H9 (cell line): Measurements from ENCODE around the gene CLEC11A. TPM values are rescaled to one million over a fixed set of nuclear protein-coding genes. Genes with fewer than 3 reads are reported as not detected.

ENCODE experiments used
- DNase-seq: peaks from one replicate; pipeline ENCODE4 v3.0.0-alpha.2; 2017
- H2AFZ ChIP-seq: one replicate; pipeline ENCODE4 v1.6.1; 2013; ENCODE audit warnings: mild to moderate bottlenecking, low read length, control low read depth, moderate library complexity
- H2AK5ac ChIP-seq: 2 replicates; pipeline ENCODE4 v1.6.1; 2013; ENCODE audit warnings: low read length, control low read depth, mixed read lengths; ENCODE audit not compliant: insufficient read length
- H2BK120ac ChIP-seq: one replicate; pipeline ENCODE4 v1.6.1; 2013; ENCODE audit warnings: low read depth, mild to moderate bottlenecking, low read length, control low read depth, inconsistent platforms; ENCODE audit not compliant: poor library complexity, severe bottlenecking
- H2BK12ac ChIP-seq: 2 replicates; pipeline ENCODE4 v1.6.1; 2013; ENCODE audit warnings: low read length, control low read depth, mixed read lengths, low read depth; ENCODE audit not compliant: insufficient read length
- H2BK15ac ChIP-seq: 2 replicates; pipeline ENCODE4 v1.6.1; 2013; ENCODE audit warnings: low read depth, low read length, control low read depth
- H2BK20ac ChIP-seq: one replicate; pipeline ENCODE4 v1.6.1; 2013; ENCODE audit warnings: low read depth, mild to moderate bottlenecking, low read length, control low read depth, inconsistent platforms; ENCODE audit not compliant: poor library complexity, severe bottlenecking
- H2BK5ac ChIP-seq: 2 replicates; pipeline ENCODE4 v1.6.1; 2013; ENCODE audit warnings: low read length, control low read depth, mixed read lengths; ENCODE audit not compliant: insufficient read length
- H3K14ac ChIP-seq: 2 replicates; pipeline ENCODE4 v1.6.1; 2013; ENCODE audit warnings: low read length, control low read depth; ENCODE audit not compliant: insufficient read depth
- H3K18ac ChIP-seq: 2 replicates; pipeline ENCODE4 v1.6.1; 2013; ENCODE audit warnings: low read depth, mild to moderate bottlenecking, mixed read lengths, low read length, control low read depth; ENCODE audit not compliant: insufficient read length
- H3K23ac ChIP-seq: 2 replicates; pipeline ENCODE4 v1.6.1; 2013; ENCODE audit warnings: low read length, control low read depth, mixed read lengths, low read depth; ENCODE audit not compliant: insufficient read length
- H3K23me2 ChIP-seq: 2 replicates; pipeline ENCODE4 v1.6.1; 2013; ENCODE audit warnings: low read depth, mild to moderate bottlenecking, mixed read lengths, low read length, control low read depth; ENCODE audit not compliant: insufficient read length, poor library complexity, severe bottlenecking
- H3K27ac ChIP-seq: 2 replicates; pipeline ENCODE4 v1.5.1; 2013; ENCODE audit warnings: low read length, control low read depth, mixed read lengths, low read depth; ENCODE audit not compliant: insufficient read length
- H3K27me3 ChIP-seq: 2 replicates; pipeline ENCODE4 v1.6.1; 2013; ENCODE audit warnings: low read length, control low read depth, inconsistent platforms; ENCODE audit not compliant: insufficient read depth
- H3K4ac ChIP-seq: 2 replicates; pipeline ENCODE4 v1.6.1; 2013; ENCODE audit warnings: low read depth, mild to moderate bottlenecking, control low read depth, inconsistent platforms, low read length, moderate library complexity
- H3K4me1 ChIP-seq: 2 replicates; pipeline ENCODE4 v1.6.1; 2013; ENCODE audit warnings: low read length, control low read depth, inconsistent platforms; ENCODE audit not compliant: insufficient read depth
- H3K4me2 ChIP-seq: 2 replicates; pipeline ENCODE4 v1.6.1; 2013; ENCODE audit warnings: low read length, control low read depth, mixed read lengths; ENCODE audit not compliant: insufficient read length, insufficient read depth
- H3K56ac ChIP-seq: 2 replicates; pipeline ENCODE4 v1.6.1; 2013; ENCODE audit warnings: low read depth, mild to moderate bottlenecking, mixed read lengths, low read length, control low read depth; ENCODE audit not compliant: insufficient read length
- H3K79me1 ChIP-seq: 2 replicates; pipeline ENCODE4 v1.6.1; 2013; ENCODE audit warnings: low read depth, mild to moderate bottlenecking, moderate library complexity, low read length, control low read depth, inconsistent platforms; ENCODE audit not compliant: insufficient read depth, poor library complexity, severe bottlenecking
- H3K79me2 ChIP-seq: 2 replicates; pipeline ENCODE4 v1.6.1; 2013; ENCODE audit warnings: low read length, control low read depth, inconsistent platforms; ENCODE audit not compliant: insufficient read depth
- H3K9ac ChIP-seq: 2 replicates; pipeline ENCODE4 v1.6.1; 2013; ENCODE audit warnings: low read length, control low read depth, mixed read lengths; ENCODE audit not compliant: insufficient read length; ENCODE audit errors: extremely low read depth
- H3K9me3 ChIP-seq: one replicate; pipeline ENCODE4 v1.6.1; 2013; ENCODE audit warnings: low read depth, low read length, inconsistent platforms; ENCODE audit not compliant: control insufficient read depth
- H3T11ph ChIP-seq: one replicate; pipeline ENCODE4 v1.6.1; 2013; ENCODE audit warnings: mild to moderate bottlenecking, low read length, control low read depth, inconsistent platforms
- H4K20me1 ChIP-seq: one replicate; pipeline ENCODE4 v1.6.1; 2013; ENCODE audit not compliant: control insufficient read depth, insufficient read length, insufficient read depth
- H4K5ac ChIP-seq: 2 replicates; pipeline ENCODE4 v1.6.1; 2013; ENCODE audit warnings: low read depth, mild to moderate bottlenecking, mixed read lengths, low read length, control low read depth; ENCODE audit not compliant: insufficient read length
- H4K8ac ChIP-seq: replicated peaks from 2 replicates; pipeline ENCODE4 v1.6.1; 2013; ENCODE audit warnings: low read length, control low read depth, mixed read lengths, low read depth; ENCODE audit not compliant: insufficient read length
- H4K91ac ChIP-seq: 2 replicates; pipeline ENCODE4 v1.6.1; 2013; ENCODE audit warnings: low read depth, mild to moderate bottlenecking, moderate library complexity, mixed read lengths, low read length, control low read depth; ENCODE audit not compliant: insufficient read length
- H3K27ac Mint-ChIP-seq, 3 experiments: 2 replicates in 2 of 3; 3 replicates in 1 of 3; pipeline ENCODE4 v1.8.0; 2020 to 2021; ENCODE audit warnings: mixed read lengths in 3 of 3, mild to moderate bottlenecking in 1 of 3, moderate library complexity in 1 of 3
- H3K27me3 Mint-ChIP-seq: 2 replicates; pipeline ENCODE4 v1.8.0; 2021; ENCODE audit warnings: low read depth, mild to moderate bottlenecking, moderate library complexity, mixed read lengths
- H3K36me3 Mint-ChIP-seq, 3 experiments: 2 replicates in 2 of 3; 3 replicates in 1 of 3; pipeline ENCODE4 v1.8.0; 2020 to 2021; ENCODE audit warnings: low read depth in 3 of 3, mixed read lengths in 3 of 3; ENCODE audit not compliant: insufficient read depth in 1 of 3
- H3K4me1 Mint-ChIP-seq, 2 experiments: 2 replicates each; pipeline ENCODE4 v1.8.0; 2020; ENCODE audit warnings: mixed read lengths in 2 of 2
- H3K4me3 Mint-ChIP-seq, 2 experiments: 2 replicates in 1 of 2; 3 replicates in 1 of 2; pipeline ENCODE4 v1.8.0; 2020 to 2021; ENCODE audit warnings: mild to moderate bottlenecking in 2 of 2, mixed read lengths in 2 of 2, moderate library complexity in 1 of 2
- H3K9me3 Mint-ChIP-seq, 2 experiments: 2 replicates in 1 of 2; 3 replicates in 1 of 2; pipeline ENCODE4 v1.8.0; 2020; ENCODE audit warnings: mild to moderate bottlenecking in 2 of 2, mixed read lengths in 2 of 2, moderate library complexity in 1 of 2
- CTCF ChIP-seq: fragments of 200-600 bp; sonication (generic); conservative IDR thresholded peaks from 3 replicates; pipeline ENCODE4 v1.8.0; 2021; ENCODE audit warnings: antibody characterized with exemption, mild to moderate bottlenecking
- whole genome bisulfite sequencing: extraction: QIAGEN DNeasy Blood & Tissue Kit; methylation state at CpG from one replicate; pipeline ENCODE4 v1.1.7; 2013; ENCODE audit warnings: missing lambda C conversion rate, low lambda C conversion rate, mixed read lengths; ENCODE audit not compliant: insufficient read length; ENCODE audit errors: extremely low coverage; 5-methylcytosine and 5-hydroxymethylcytosine counted together
- total RNA-seq: library from RNA; stranded (reverse); gene quantifications from 2 replicates; pipeline ENCODE4 v1.2.1, GENCODE V29; 2021

Gene CLEC11A
- total RNA-seq, 1 experiment from 2014 or later = 3.9 TPM

GRCh38 chr19:50739914-50740426 is 16.8 kb downstream of the CLEC11A start:
- no peak overlapping the region for H3K23ac ChIP-seq
- H3K27ac ChIP-seq = no peak overlapping the region
- no peak overlapping the region for H3K4me2 ChIP-seq
- no peak overlapping the region for H4K91ac ChIP-seq
- peak; percentile 78 for DNase-seq
- no peaks in the 10 kb centered on the region for H3K23me2 ChIP-seq
- H3K79me2 ChIP-seq = no peaks in the 10 kb centered on the region
- H4K5ac ChIP-seq = no peak overlapping the region
- no peak overlapping the region for H3T11ph ChIP-seq
- H3K56ac ChIP-seq = no peak overlapping the region
- Mint-ChIP-seq H3K4me1 (peaks cover 4 to 8% of the 10 kb centered on the region in 2 experiments), H3K36me3 (no peaks in the 10 kb centered on the region), H3K27ac (no peak overlapping the region), H3K4me3 (no peak overlapping the region), H3K9me3 (no peaks in the 10 kb centered on the region; a peak in 1 of 5 replicates), H3K27me3 (peaks cover 57% of the 10 kb centered on the region)
- no peaks in the 10 kb centered on the region for H3K79me1 ChIP-seq
- no peak overlapping the region for H3K4ac ChIP-seq
- no peak overlapping the region for H2BK20ac ChIP-seq
- H2BK12ac ChIP-seq = no peak overlapping the region
- no peak overlapping the region for H2BK15ac ChIP-seq
- H4K8ac ChIP-seq = no peak overlapping the region
- no peaks in the 10 kb centered on the region for H4K20me1 ChIP-seq
- H2BK120ac ChIP-seq = no peak overlapping the region
- TF ChIP-seq CTCF = no peak
- H3K4me1 ChIP-seq = no peaks in the 10 kb centered on the region
- H3K14ac ChIP-seq = no peak overlapping the region
- no peak overlapping the region for H2BK5ac ChIP-seq
- WGBS = 100% methylated on average over 3 of the region's 11 CpGs
- no peaks in the 10 kb centered on the region for H3K9me3 ChIP-seq
- H3K27me3 ChIP-seq = no peaks in the 10 kb centered on the region
- H2AK5ac ChIP-seq = no peak overlapping the region
- H2AFZ ChIP-seq = no peak overlapping the region
- H3K9ac ChIP-seq = no peak overlapping the region
- no peak overlapping the region for H3K18ac ChIP-seq
